K562 (cell line): ENCODE data around the gene ITPR2. TPM values are rescaled to one million over a fixed set of nuclear protein-coding genes. Genes with fewer than 3 reads are reported as not detected.

ENCODE experiments used
- ATAC-seq: fragments of 200-7000 bp; cut with Tn5 transposase; 3 replicates; pipeline ENCODE4 v1.9.1; 2020; ENCODE audit warnings: moderate library complexity
- BruUV-seq: library from RNA; stranded (reverse); fragments of 400-500 nt; replicated peaks from 2 replicates; lab custom pipeline; 2021; lab: Mats Ljungman, UMichigan
- CTCF ChIA-PET: fragments of 300-600 bp; formaldehyde crosslinking; extraction: SDS; loops from one replicate; lab custom pipeline; 2021; ENCODE audit warnings: low intra/inter-chr PET ratio; lab: Yijun Ruan, JAX
- POLR2A ChIA-PET: fragments of 300-600, 350-650 bp; sonication (Branson Sonifier 250); formaldehyde crosslinking; extraction: SDS; loops from one replicate; lab custom pipeline; 2021; ENCODE audit warnings: antibody characterized with exemption, inconsistent platforms; lab: Yijun Ruan, JAX
- DNase-seq, 4 experiments: peaks; one replicate each; pipeline versions ENCODE4 v3.0.0 to v3.0.0-alpha.2; 2011 to 2018; ENCODE audit warnings: low spot score in 3 of 4, mixed read lengths in 3 of 4; ENCODE audit errors: extremely low read depth in 1 of 4
- FAIRE-seq: peaks from 2 replicates; lab custom pipeline; 2011; peaks lifted over from hg19 to GRCh38; lab: Jason Lieb, UNC
- H2AFZ ChIP-seq: 2 replicates; pipeline ENCODE4 v1.6.0; 2011; ENCODE audit warnings: low read depth, low read length, control low read depth, inconsistent platforms
- H3K27ac ChIP-seq: fragments of 200-600 bp; 3 replicates; pipeline ENCODE4 v1.8.0; 2011; ENCODE audit warnings: low read depth, mild to moderate bottlenecking, control low read depth, inconsistent platforms, low read length, moderate library complexity, mixed read lengths; ENCODE audit errors: extremely low read depth
- H3K27me3 ChIP-seq, 2 experiments: fragments of 300-600 bp in 1 of 2; 2 replicates in 1 of 2; 3 replicates in 1 of 2; pipeline versions ENCODE4 v1.6.0 to v1.8.0; 2011; ENCODE audit warnings: inconsistent platforms in 2 of 2, low read length in 2 of 2, mild to moderate bottlenecking in 1 of 2, mixed read lengths in 1 of 2, moderate library complexity in 1 of 2; ENCODE audit not compliant: control insufficient read depth in 2 of 2, insufficient read depth in 2 of 2
- H3K36me3 ChIP-seq: fragments of 300-600 bp; 3 replicates; pipeline ENCODE4 v1.8.0; 2011; ENCODE audit warnings: mild to moderate bottlenecking, low read length, inconsistent platforms; ENCODE audit not compliant: control insufficient read depth, insufficient read depth
- H3K4me1 ChIP-seq, 2 experiments: fragments of 200-600 bp in 1 of 2; replicated peaks in 1 of 2; 2 replicates in 1 of 2; 3 replicates in 1 of 2; pipeline versions ENCODE4 v1.5.1 to v1.8.0; 2011; ENCODE audit warnings: inconsistent platforms in 2 of 2, low read length in 2 of 2, mild to moderate bottlenecking in 1 of 2, mixed read lengths in 1 of 2, moderate library complexity in 1 of 2; ENCODE audit not compliant: control insufficient read depth in 2 of 2, insufficient read depth in 2 of 2
- H3K4me2 ChIP-seq: 2 replicates; pipeline ENCODE4 v1.6.1; 2011; ENCODE audit warnings: low read length, control low read depth, inconsistent platforms, mixed read lengths; ENCODE audit not compliant: insufficient read depth
- H3K4me3 ChIP-seq: fragments of 200-600 bp; sonication (generic), shearing (Covaris generic); 2 replicates; pipeline ENCODE4 v1.5.1; 2016; ENCODE audit warnings: control low read depth, inconsistent platforms
- H3K79me2 ChIP-seq: fragments of 200-600 bp; 3 replicates; pipeline ENCODE4 v1.8.0; 2011; ENCODE audit warnings: low read length, inconsistent platforms; ENCODE audit not compliant: control insufficient read depth, insufficient read depth
- H3K9ac ChIP-seq, 2 experiments: 2 replicates each; pipeline versions ENCODE4 v1.6.0 to v1.6.1; 2011; ENCODE audit warnings: low read depth in 2 of 2, low read length in 2 of 2, control low read depth in 1 of 2, inconsistent platforms in 1 of 2, mild to moderate bottlenecking in 1 of 2, mixed read lengths in 1 of 2; ENCODE audit not compliant: insufficient read depth in 1 of 2
- H3K9me1 ChIP-seq: one replicate; pipeline ENCODE4 v1.6.0; 2011; ENCODE audit warnings: inconsistent platforms, mild to moderate bottlenecking, low read length, moderate library complexity; ENCODE audit not compliant: control insufficient read depth, insufficient read depth
- H3K9me3 ChIP-seq: replicated peaks from 2 replicates; pipeline ENCODE4 v1.5.1; 2011; ENCODE audit warnings: low read depth, low read length, inconsistent platforms; ENCODE audit not compliant: control insufficient read depth, insufficient read depth
- H4K20me1 ChIP-seq: replicated peaks from 2 replicates; pipeline ENCODE4 v1.6.1; 2011; ENCODE audit warnings: low read length, inconsistent platforms, mixed read lengths; ENCODE audit not compliant: control insufficient read depth, insufficient read depth
- CCNT2 ChIP-seq: IDR thresholded peaks from 2 replicates; pipeline ENCODE4 v1.6.1; 2011; ENCODE audit warnings: borderline replicate concordance, low read depth, mild to moderate bottlenecking, moderate library complexity, mixed read lengths, low read length; ENCODE audit not compliant: insufficient read length; ENCODE audit errors: extremely low read depth
- MXI1 ChIP-seq: IDR thresholded peaks from 2 replicates; pipeline ENCODE4 v1.6.1; 2011; ENCODE audit warnings: low read depth, mild to moderate bottlenecking, improper control_type of control experiment, low read length
- PBX2 ChIP-seq, 2 experiments: IDR thresholded peaks in 1 of 2; conservative IDR thresholded peaks in 1 of 2; 2 replicates each; pipeline ENCODE4 v1.6.1; 2016; ENCODE audit warnings: low read depth in 2 of 2, mild to moderate bottlenecking in 1 of 2, missing compliant biosample characterization in 1 of 2, missing genetic modification characterization in 1 of 2, moderate library complexity in 1 of 2
- PKNOX1 ChIP-seq: fragments of 450-650 bp; IDR thresholded peaks from 2 replicates; pipeline ENCODE4 v1.6.1; 2016
- TEAD4 ChIP-seq, 2 experiments: sonication (generic) in 1 of 2; formaldehyde crosslinking in 1 of 2; IDR thresholded peaks; 2 replicates each; pipeline versions ENCODE4 v1.6.1 to v1.8.0; 2012 to 2022; ENCODE audit warnings: borderline replicate concordance in 1 of 2, inconsistent platforms in 1 of 2, low read length in 1 of 2, mild to moderate bottlenecking in 1 of 2, missing genetic modification reagents in 1 of 2
- ZKSCAN1 ChIP-seq: fragments of 150-350 bp; IDR thresholded peaks from 2 replicates; pipeline ENCODE4 v1.6.1; 2016; ENCODE audit warnings: low read depth, low read length
- ZNF175 ChIP-seq: fragments of 200-800 bp; sonication (Bioruptor generic); IDR thresholded peaks from 2 replicates; pipeline ENCODE4 v1.6.1; 2016; ENCODE audit warnings: low read depth, mild to moderate bottlenecking, missing genetic modification characterization, missing compliant biosample characterization
- ZNF395 ChIP-seq: fragments of 200-800 bp; sonication (Bioruptor generic); IDR thresholded peaks from 2 replicates; pipeline ENCODE4 v1.6.1; 2017; ENCODE audit warnings: missing genetic modification characterization, missing compliant biosample characterization
- ZNF830 ChIP-seq: fragments of 250-450 bp; sonication (Bioruptor Pico); IDR thresholded peaks from 2 replicates; pipeline ENCODE4 v1.5.0; 2021; ENCODE audit warnings: mild to moderate bottlenecking
- WGBS: fragments of 100-300 bp; shearing (Covaris generic); methylation state at CpG from one replicate; pipeline ENCODE4 v1.1.6; 2016; ENCODE audit warnings: low coverage, mixed read lengths; ENCODE audit not compliant: insufficient coverage; ENCODE audit errors: missing lambda C conversion rate; 5-methylcytosine and 5-hydroxymethylcytosine counted together
- in situ Hi-C: fragments of 300-500 bp; cut with MboI; formaldehyde crosslinking; loops from 4 replicates; pipeline ENCODE4 v1.15.0; 2018; ENCODE audit warnings: inconsistent platforms, mixed read lengths
- intact Hi-C: fragments of 100-400 bp; cut with micrococcal nuclease; formaldehyde crosslinking; loops from 2 replicates; pipeline ENCODE4 v1.14.2; 2022
- polyA plus RNA-seq, 8 experiments: library from polyadenylated mRNA; depleted of rRNA in 4 of 8; stranded (reverse) in 5 of 8; unstranded in 3 of 8; fragments of >200 nt; fragmentation: Nextera tagmentation in 2 of 8; fragmentation: Illumina TruSeq in 1 of 8; extraction: Ambion mirVana in 2 of 8; extraction: Trizol in 1 of 8; gene quantifications; 2 replicates each; pipeline versions ENCODE4 v1.2.1 to v1.2.3, GENCODE V29; 2011 to 2014; ENCODE audit warnings: inconsistent platforms in 1 of 8, missing spikeins in 1 of 8
- total RNA-seq, 7 experiments: library from RNA; depleted of rRNA in 6 of 7; stranded (reverse); fragments of >200 nt in 6 of 7; fragmentation: Illumina TruSeq in 2 of 7; extraction: Trizol in 2 of 7; gene quantifications; 2 replicates each; pipeline versions ENCODE4 v1.2.1 to v1.2.3, GENCODE V29; 2011 to 2021; ENCODE audit warnings: low replicate concordance in 1 of 7

Gene ITPR2
- total and polyA plus RNA-seq, 9 of the 15 experiments (the other 6 are each of a cell fraction or from before 2014, with no cell fraction given), result 0.21 to 3.3 (median 0.95) TPM

GRCh38 chr12:26528943-26529342 lies 304.1 kb downstream of the ITPR2 start:
- TF ChIP-seq TEAD4 (IDR thresholded peaks at IDR 0.05; ENCODE audit: low read length), result no peak
- TF ChIP-seq TEAD4 (CRISPR knock-in tag; IDR thresholded peaks at IDR 0.05; ENCODE audit: borderline replicate concordance), result no peak
- peak; percentile 49 for TF ChIP-seq PKNOX1
- TF ChIP-seq ZKSCAN1, result no peak
- no peak for TF ChIP-seq CCNT2
- TF ChIP-seq PBX2 (CRISPR knock-in tag; IDR thresholded peaks at IDR 0.05; ENCODE audit: low read depth), result no peak
- TF ChIP-seq PBX2 (tag; conservative IDR thresholded peaks at IDR 0.05; ENCODE audit: low read depth), result peak; percentile 40; the same call in 1 of the 2 replicates
- no peak for TF ChIP-seq ZNF830 (CRISPR knock-in tag)
- no peak for TF ChIP-seq ZNF175 (CRISPR knock-in tag)
- no peak for TF ChIP-seq ZNF395 (CRISPR knock-in tag)
- no peak for TF ChIP-seq MXI1
- CTCF ChIA-PET, result no interaction called here

More at GRCh38 chr12:26528943-26529342, 304.1 kb downstream of the ITPR2 start:
- DNase-seq, result no peak
- Histone ChIP-seq H3K4me3 (no peak overlapping the region), H3K9me3 (peaks cover 3% of the 10 kb centered on the region; the same call in 1 of the 2 replicates), H3K27me3 (no peaks in the 10 kb centered on the region), H3K79me2 (no peaks in the 10 kb centered on the region), H3K9ac (no peak overlapping the region), H3K36me3 (no peaks in the 10 kb centered on the region), H3K4me1 (no peaks in the 10 kb centered on the region), H3K4me2 (no peak overlapping the region), H4K20me1 (no peaks in the 10 kb centered on the region), H3K27ac (no peak overlapping the region), H2AFZ (no peak overlapping the region), H3K9me1 (no peaks in the 10 kb centered on the region)
- POLR2A ChIA-PET, result no interaction called here
- no TSS peak for BruUV-seq
- no peak for ATAC-seq
- 0% methylated on average over 1 of the region's 1 CpG for WGBS
- no peak for FAIRE-seq
- in situ Hi-C loops, result no loop called here
- intact Hi-C loops, result loop anchor here (10.0 kb wide), 1 partner anchor 434 kb away; no protein-coding TSS in a partner anchor
